GM23338 (cell line): Measurements from ENCODE around the gene MAP4K4. TPM values are rescaled to one million over a fixed set of nuclear protein-coding genes. Genes with fewer than 3 reads are reported as not detected.

Experiments
- ATAC-seq: fragments of 200-7000 bp; cut with Tn5 transposase; 3 replicates; pipeline ENCODE4 v1.9.1; 2020
- DNase-seq: peaks from one replicate; pipeline ENCODE4 v3.0.0-alpha.2; 2015; ENCODE audit warnings: low spot score
- H2AFZ ChIP-seq: fragments of 200-600 bp; sonication (generic); 2 replicates; pipeline ENCODE4 v1.8.0; 2016; ENCODE audit warnings: antibody characterized with exemption, mild to moderate bottlenecking, moderate library complexity
- H3F3A ChIP-seq: fragments of 200-600 bp; sonication (generic); replicated peaks from 2 replicates; pipeline ENCODE4 v1.8.0; 2017; ENCODE audit warnings: antibody characterized with exemption, mixed run types, low read depth
- H3K27ac ChIP-seq: fragments of 200-600 bp; sonication (generic); 2 replicates; pipeline ENCODE4 v1.6.1; 2016; ENCODE audit warnings: low read depth
- H3K27me3 ChIP-seq: fragments of 200-600 bp; sonication (generic); 2 replicates; pipeline ENCODE4 v1.8.0; 2016; ENCODE audit warnings: mild to moderate bottlenecking, mixed run types, moderate library complexity; ENCODE audit not compliant: insufficient read depth
- H3K36me3 ChIP-seq: fragments of 200-600 bp; sonication (generic); 2 replicates; pipeline ENCODE4 v1.8.0; 2016; ENCODE audit warnings: mild to moderate bottlenecking; ENCODE audit not compliant: insufficient read depth
- H3K4me1 ChIP-seq: fragments of 200-600 bp; sonication (generic); 2 replicates; pipeline ENCODE4 v1.8.0; 2016; ENCODE audit warnings: mild to moderate bottlenecking, moderate library complexity; ENCODE audit not compliant: insufficient read depth
- H3K4me2 ChIP-seq: fragments of 200-600 bp; sonication (generic); 2 replicates; pipeline ENCODE4 v1.7.1; 2017; ENCODE audit warnings: mixed run types
- H3K4me3 ChIP-seq: fragments of 200-600 bp; sonication (generic); 2 replicates; pipeline ENCODE4 v1.6.1; 2016; ENCODE audit warnings: mixed run types
- H3K79me2 ChIP-seq: fragments of 200-600 bp; sonication (generic); replicated peaks from 2 replicates; pipeline ENCODE4 v1.8.0; 2017; ENCODE audit warnings: mild to moderate bottlenecking; ENCODE audit not compliant: insufficient read depth
- H3K9me2 ChIP-seq: fragments of 200-600 bp; sonication (generic); 2 replicates; pipeline ENCODE4 v1.8.0; 2017; ENCODE audit not compliant: insufficient read depth
- H4K20me1 ChIP-seq: fragments of 200-600 bp; sonication (generic); replicated peaks from 2 replicates; pipeline ENCODE4 v1.8.0; 2017; ENCODE audit warnings: mild to moderate bottlenecking; ENCODE audit not compliant: insufficient read depth
- H3K27ac Mint-ChIP-seq: 2 replicates; pipeline ENCODE4 v1.8.0; 2020; ENCODE audit warnings: inconsistent platforms, mild to moderate bottlenecking, moderate library complexity, mixed read lengths
- H3K27me3 Mint-ChIP-seq: 3 replicates; pipeline ENCODE4 v1.8.0; 2022; ENCODE audit warnings: low read depth, mild to moderate bottlenecking, moderate library complexity, mixed read lengths, inconsistent platforms; ENCODE audit not compliant: insufficient read depth, poor library complexity
- H3K36me3 Mint-ChIP-seq: 3 replicates; pipeline ENCODE4 v1.8.0; 2021; ENCODE audit warnings: low read depth, mild to moderate bottlenecking, inconsistent platforms, moderate library complexity, mixed read lengths
- H3K4me1 Mint-ChIP-seq: 3 replicates; pipeline ENCODE4 v1.8.0; 2020; ENCODE audit warnings: mild to moderate bottlenecking, inconsistent platforms, mixed read lengths
- H3K4me3 Mint-ChIP-seq: 3 replicates; pipeline ENCODE4 v1.8.0; 2021; ENCODE audit warnings: moderate library complexity, mild to moderate bottlenecking, inconsistent platforms, mixed read lengths
- H3K9me3 Mint-ChIP-seq: 3 replicates; pipeline ENCODE4 v1.8.0; 2020; ENCODE audit warnings: moderate library complexity, mild to moderate bottlenecking, inconsistent platforms, mixed read lengths
- CREB1 ChIP-seq: fragments of 250-450 bp; sonication (Bioruptor Pico); IDR thresholded peaks from 2 replicates; pipeline ENCODE4 v1.5.0; 2020; ENCODE audit warnings: low read depth, mild to moderate bottlenecking, moderate library complexity
- CTCF ChIP-seq, 2 experiments: fragments of 200-600 bp in 1 of 2; sonication (generic) in 1 of 2; conservative IDR thresholded peaks; 2 replicates each; pipeline versions ENCODE4 v1.5.1 to v1.6.1; 2016 to 2017; ENCODE audit warnings: antibody characterized with exemption in 2 of 2, low read depth in 2 of 2, mild to moderate bottlenecking in 2 of 2, moderate library complexity in 1 of 2
- EZH2 ChIP-seq: fragments of 200-600 bp; sonication (generic); IDR thresholded peaks from one replicate; pipeline ENCODE4 v1.8.0; 2017; ENCODE audit warnings: antibody characterized with exemption, mild to moderate bottlenecking, low read depth; ENCODE audit not compliant: unreplicated experiment
- EZH2phosphoT487 ChIP-seq: fragments of 200-600 bp; sonication (generic); IDR thresholded peaks from one replicate; pipeline ENCODE4 v1.8.1; 2018; ENCODE audit warnings: antibody characterized with exemption; ENCODE audit not compliant: unreplicated experiment
- JUNB ChIP-seq: IDR thresholded peaks from one replicate; pipeline ENCODE4 v1.6.1; 2016; ENCODE audit warnings: antibody characterized with exemption; ENCODE audit not compliant: unreplicated experiment
- POLR2AphosphoS5 ChIP-seq: IDR thresholded peaks from 2 replicates; pipeline ENCODE4 v1.6.1; 2016; ENCODE audit warnings: antibody characterized with exemption, low read depth
- STAT1 ChIP-seq: IDR thresholded peaks from one replicate; pipeline ENCODE4 v1.6.1; 2016; ENCODE audit warnings: antibody characterized with exemption; ENCODE audit not compliant: unreplicated experiment
- ZNF331 ChIP-seq: fragments of 250-450 bp; sonication (Bioruptor Pico); IDR thresholded peaks from 2 replicates; pipeline ENCODE4 v1.5.0; 2020; ENCODE audit warnings: low read depth, mild to moderate bottlenecking, moderate library complexity
- polyA plus RNA-seq: library from polyadenylated mRNA; unstranded; fragments of >200 nt; fragmentation: Nextera tagmentation; extraction: Ambion mirVana; gene quantifications from 2 replicates; pipeline ENCODE4 v1.2.1, GENCODE V29; 2016
- total RNA-seq: library from RNA; depleted of rRNA; stranded (reverse); fragments of >200 nt; shearing (Covaris generic); gene quantifications from 2 replicates; pipeline ENCODE4 v1.2.3, GENCODE V29; 2014
- TF ChIP-seq, protein P1 (sequence below): IDR thresholded peaks from one replicate; pipeline ENCODE4 v1.6.1; 2018; ENCODE audit warnings: antibody characterized with exemption; ENCODE audit not compliant: unreplicated experiment

The MAP4K4 gene
- total and polyA plus RNA-seq, 2 experiments from 2014 or later, result 34.6 to 99.2 TPM

- no peak overlapping the region for H3K4me2 ChIP-seq
- H3K4me1 ChIP-seq, result peaks cover 29% of the 10 kb centered on the region
- DNase-seq (no peak), ATAC-seq (no peak)
- peaks cover 45% of the 10 kb centered on the region for H3K4me1 Mint-ChIP-seq
- H3K27ac ChIP-seq, result no peak overlapping the region
- H3K36me3 ChIP-seq, result no peaks in the 10 kb centered on the region
- 0 out of 2 replicates have a peak, but pooled peaks cover 10% of the 10 kb centered on the region for H3F3A ChIP-seq
- TF ChIP-seq STAT1, result no peak
- TF ChIP-seq, protein P1, sequence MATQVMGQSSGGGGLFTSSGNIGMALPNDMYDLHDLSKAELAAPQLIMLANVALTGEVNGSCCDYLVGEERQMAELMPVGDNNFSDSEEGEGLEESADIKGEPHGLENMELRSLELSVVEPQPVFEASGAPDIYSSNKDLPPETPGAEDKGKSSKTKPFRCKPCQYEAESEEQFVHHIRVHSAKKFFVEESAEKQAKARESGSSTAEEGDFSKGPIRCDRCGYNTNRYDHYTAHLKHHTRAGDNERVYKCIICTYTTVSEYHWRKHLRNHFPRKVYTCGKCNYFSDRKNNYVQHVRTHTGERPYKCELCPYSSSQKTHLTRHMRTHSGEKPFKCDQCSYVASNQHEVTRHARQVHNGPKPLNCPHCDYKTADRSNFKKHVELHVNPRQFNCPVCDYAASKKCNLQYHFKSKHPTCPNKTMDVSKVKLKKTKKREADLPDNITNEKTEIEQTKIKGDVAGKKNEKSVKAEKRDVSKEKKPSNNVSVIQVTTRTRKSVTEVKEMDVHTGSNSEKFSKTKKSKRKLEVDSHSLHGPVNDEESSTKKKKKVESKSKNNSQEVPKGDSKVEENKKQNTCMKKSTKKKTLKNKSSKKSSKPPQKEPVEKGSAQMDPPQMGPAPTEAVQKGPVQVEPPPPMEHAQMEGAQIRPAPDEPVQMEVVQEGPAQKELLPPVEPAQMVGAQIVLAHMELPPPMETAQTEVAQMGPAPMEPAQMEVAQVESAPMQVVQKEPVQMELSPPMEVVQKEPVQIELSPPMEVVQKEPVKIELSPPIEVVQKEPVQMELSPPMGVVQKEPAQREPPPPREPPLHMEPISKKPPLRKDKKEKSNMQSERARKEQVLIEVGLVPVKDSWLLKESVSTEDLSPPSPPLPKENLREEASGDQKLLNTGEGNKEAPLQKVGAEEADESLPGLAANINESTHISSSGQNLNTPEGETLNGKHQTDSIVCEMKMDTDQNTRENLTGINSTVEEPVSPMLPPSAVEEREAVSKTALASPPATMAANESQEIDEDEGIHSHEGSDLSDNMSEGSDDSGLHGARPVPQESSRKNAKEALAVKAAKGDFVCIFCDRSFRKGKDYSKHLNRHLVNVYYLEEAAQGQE, result no peak
- no peak for TF ChIP-seq EZH2phosphoT487
- no peak for TF ChIP-seq EZH2
- TF ChIP-seq JUNB, result no peak
- no peak for TF ChIP-seq ZNF331 (CRISPR knock-in tag)
- no peak for TF ChIP-seq POLR2AphosphoS5
- TF ChIP-seq CTCF (conservative IDR thresholded peaks at IDR 0.05; ENCODE audit: low read depth in 2 of 2), result no peak
- no peak overlapping the region for H2AFZ ChIP-seq
- peaks cover 64% of the 10 kb centered on the region for H3K36me3 Mint-ChIP-seq
- peaks cover 4% of the 10 kb centered on the region for H3K27me3 Mint-ChIP-seq
- H3K9me3 Mint-ChIP-seq, result peaks cover 6% of the 10 kb centered on the region; the same call in 2 of the 3 replicates
- H4K20me1 ChIP-seq, result no peaks in the 10 kb centered on the region
- H3K27ac Mint-ChIP-seq, result 0 out of 2 replicates have a peak overlapping the region, but pooled peaks have one; percentile 1
- no peaks in the 10 kb centered on the region for H3K27me3 ChIP-seq
- no peak overlapping the region for H3K4me3 Mint-ChIP-seq
- peaks cover 12% of the 10 kb centered on the region for H3K9me2 ChIP-seq
- H3K4me3 ChIP-seq, result no peak overlapping the region
- H3K79me2 ChIP-seq, result no peaks in the 10 kb centered on the region
Observed at GRCh38 chr2:101895819-101896322, 198.4 kb downstream of the MAP4K4 start.

GRCh38 chr2:101897301-101897700 is 199.8 kb downstream of the MAP4K4 start:
- 0 out of 2 replicates have a peak, but pooled peaks cover 10% of the 10 kb centered on the region for H3F3A ChIP-seq
- H3K79me2 ChIP-seq, result no peaks in the 10 kb centered on the region
- H3K4me2 ChIP-seq, result no peak overlapping the region
- no peak overlapping the region for H2AFZ ChIP-seq
- no peaks in the 10 kb centered on the region for H4K20me1 ChIP-seq
- Mint-ChIP-seq H3K27me3 (peaks cover 4% of the 10 kb centered on the region), H3K4me1 (peaks cover 36% of the 10 kb centered on the region), H3K27ac (no peak overlapping the region), H3K36me3 (peaks cover 55% of the 10 kb centered on the region), H3K9me3 (peaks cover 9% of the 10 kb centered on the region), H3K4me3 (no peak overlapping the region)
- no peak for ATAC-seq
- peaks cover 25% of the 10 kb centered on the region for H3K4me1 ChIP-seq
- H3K9me2 ChIP-seq, result peaks cover 12% of the 10 kb centered on the region
- DNase-seq, result no peak
- H3K36me3 ChIP-seq, result no peaks in the 10 kb centered on the region
- no peaks in the 10 kb centered on the region for H3K27me3 ChIP-seq
- H3K4me3 ChIP-seq, result no peak overlapping the region
- H3K27ac ChIP-seq, result no peak overlapping the region
- TF ChIP-seq POLR2AphosphoS5 (no peak), CTCF (conservative IDR thresholded peaks at IDR 0.05; ENCODE audit: low read depth in 2 of 2) (no peak), EZH2phosphoT487 (no peak), ZNF331 (CRISPR knock-in tag) (no peak), CREB1 (CRISPR knock-in tag) (no peak), EZH2 (no peak)
- TF ChIP-seq, protein P1, result no peak
